ENCODE measurements around the gene GALNT2. TPM values are rescaled to one million over a fixed set of nuclear protein-coding genes. Genes with fewer than 3 reads are reported as not detected.

The GALNT2 gene
- total RNA-seq, 1 donor from 2014 or later = 129 TPM

- H3K9me3 ChIP-seq = no peaks in the 10 kb centered on the region
- H3K4me3 ChIP-seq = no peak overlapping the region
- no peak overlapping the region for H3K27ac ChIP-seq
- no peaks in the 10 kb centered on the region for H3K27me3 ChIP-seq
- no peaks in the 10 kb centered on the region for H3K36me3 ChIP-seq
- DNase-seq (ENCODE audit: low spot score in 2 of 2) = no peak
- H3K4me1 ChIP-seq = no peaks in the 10 kb centered on the region
- intact Hi-C loops (cut with DNase I) = no loop called here
- TF ChIP-seq CTCF (IDR thresholded peaks at IDR 0.05) = no peak
Measured at GRCh38 chr1:230316864-230317745, 250.1 kb downstream of the GALNT2 start.

GRCh38 chr1:230317823-230318819, 251.1 kb downstream of the GALNT2 start:
- H3K4me1 ChIP-seq = no peaks in the 10 kb centered on the region
- no peak overlapping the region for H3K27ac ChIP-seq
- no peak overlapping the region for H3K4me3 ChIP-seq
- intact Hi-C loops (cut with DNase I) = no loop called here
- H3K27me3 ChIP-seq = no peaks in the 10 kb centered on the region
- DNase-seq (ENCODE audit: low spot score in 2 of 2) = no peak
- no peaks in the 10 kb centered on the region for H3K9me3 ChIP-seq
- no peak for TF ChIP-seq CTCF (IDR thresholded peaks at IDR 0.05)
- H3K36me3 ChIP-seq = no peaks in the 10 kb centered on the region

- TF ChIP-seq CTCF (IDR thresholded peaks at IDR 0.05) = no peak
- intact Hi-C loops (cut with DNase I) = no loop called here
- no peak overlapping the region for H3K4me3 ChIP-seq
- H3K27ac ChIP-seq = no peak overlapping the region
- no peaks in the 10 kb centered on the region for H3K36me3 ChIP-seq
- H3K9me3 ChIP-seq = no peaks in the 10 kb centered on the region
- H3K4me1 ChIP-seq = no peaks in the 10 kb centered on the region
- no peak for DNase-seq (ENCODE audit: low spot score in 2 of 2)
- no peaks in the 10 kb centered on the region for H3K27me3 ChIP-seq
Measured at GRCh38 chr1:230319014-230319747, 252.1 kb downstream of the GALNT2 start.

- no peaks in the 10 kb centered on the region for H3K9me3 ChIP-seq
- intact Hi-C loops (cut with DNase I) = no loop called here
- H3K27me3 ChIP-seq = no peaks in the 10 kb centered on the region
- no peaks in the 10 kb centered on the region for H3K36me3 ChIP-seq
- TF ChIP-seq CTCF (IDR thresholded peaks at IDR 0.05) = no peak
- no peak overlapping the region for H3K4me3 ChIP-seq
- H3K27ac ChIP-seq = no peak overlapping the region
- no peaks in the 10 kb centered on the region for H3K4me1 ChIP-seq
- no peak for DNase-seq (ENCODE audit: low spot score in 2 of 2)
Measured at GRCh38 chr1:230320804-230321203, 253.8 kb downstream of the GALNT2 start.

- no peaks in the 10 kb centered on the region for H3K27me3 ChIP-seq
- no peak for TF ChIP-seq CTCF (IDR thresholded peaks at IDR 0.05)
- H3K4me3 ChIP-seq = no peak overlapping the region
- no peaks in the 10 kb centered on the region for H3K36me3 ChIP-seq
- no peak for DNase-seq (ENCODE audit: low spot score in 2 of 2)
- no peaks in the 10 kb centered on the region for H3K4me1 ChIP-seq
- intact Hi-C loops (cut with DNase I) = no loop called here
- H3K27ac ChIP-seq = no peak overlapping the region
- H3K9me3 ChIP-seq = no peaks in the 10 kb centered on the region
Measured at GRCh38 chr1:230321341-230321740, 254.3 kb downstream of the GALNT2 start.
